GM21367 (cell line): ENCODE data around the gene ZC3H4.

ENCODE experiments used
- ATAC-seq: cut with Tn5 transposase; IDR thresholded peaks from one replicate; pipeline ENCODE4 v1.9.1; 2021; ENCODE audit not compliant: unreplicated experiment

The ZC3H4 gene

DNA sequence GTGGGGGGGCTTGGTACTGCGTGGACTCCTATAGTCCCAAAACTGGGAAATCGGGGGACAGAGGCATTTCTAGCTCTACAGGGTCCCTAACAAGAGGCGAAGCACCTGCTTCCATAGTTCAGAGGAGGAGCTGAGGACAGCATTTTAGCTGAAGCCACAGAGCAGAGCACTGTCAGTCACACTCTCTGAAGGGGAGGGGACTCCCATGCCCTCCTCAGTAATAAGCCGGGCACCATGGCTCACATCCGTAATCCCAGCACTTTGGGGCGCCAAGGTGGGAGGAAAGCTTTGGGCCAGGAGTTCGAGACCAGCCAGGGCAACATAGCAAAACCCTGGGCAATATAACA is 90.2 kb downstream of the ZC3H4 start:
- ATAC-seq = no peak

DNA sequence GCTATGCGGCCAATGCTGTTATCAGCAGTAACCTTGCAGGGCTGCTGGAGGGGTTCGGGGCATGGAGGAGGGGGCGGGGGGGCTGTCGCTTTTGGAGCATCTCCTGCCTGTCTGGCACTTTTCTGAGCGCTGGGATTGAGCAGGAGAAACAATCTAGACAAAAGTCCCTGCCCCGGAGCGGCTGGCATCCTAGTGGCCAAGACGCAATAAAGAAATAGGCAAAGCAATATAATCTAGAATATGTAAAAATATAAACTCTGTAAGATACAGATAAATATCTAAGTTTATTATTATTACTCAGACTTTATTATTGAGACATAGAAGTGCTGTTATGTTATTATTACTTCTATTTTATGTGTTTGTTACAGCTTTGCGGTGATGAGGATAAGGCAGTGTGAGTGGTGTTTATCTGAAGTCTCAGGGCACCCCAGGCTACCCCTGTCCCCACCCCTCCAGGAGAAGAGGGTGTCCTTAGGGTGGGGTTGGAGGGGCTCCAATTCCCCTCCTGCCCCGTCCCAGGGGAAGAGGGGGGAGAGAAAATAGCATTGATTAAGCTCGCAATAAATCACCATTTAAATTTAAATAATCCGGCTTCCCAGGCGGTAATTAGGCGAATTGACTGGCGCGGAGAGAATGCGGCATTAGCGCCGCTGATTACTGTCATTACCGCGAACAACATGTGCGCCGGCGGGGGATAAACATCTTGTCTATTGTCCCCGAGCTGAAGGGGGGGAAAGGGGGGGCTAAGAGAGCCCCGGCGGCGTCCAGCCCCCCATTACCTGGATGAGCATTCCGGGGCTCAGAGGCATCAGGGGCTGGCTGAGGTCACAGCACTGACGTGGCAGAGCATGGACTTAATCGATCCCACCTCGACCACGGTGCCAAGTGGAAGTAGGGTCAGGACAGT is 90.8 kb downstream of the ZC3H4 start:
- no peak for ATAC-seq

DNA sequence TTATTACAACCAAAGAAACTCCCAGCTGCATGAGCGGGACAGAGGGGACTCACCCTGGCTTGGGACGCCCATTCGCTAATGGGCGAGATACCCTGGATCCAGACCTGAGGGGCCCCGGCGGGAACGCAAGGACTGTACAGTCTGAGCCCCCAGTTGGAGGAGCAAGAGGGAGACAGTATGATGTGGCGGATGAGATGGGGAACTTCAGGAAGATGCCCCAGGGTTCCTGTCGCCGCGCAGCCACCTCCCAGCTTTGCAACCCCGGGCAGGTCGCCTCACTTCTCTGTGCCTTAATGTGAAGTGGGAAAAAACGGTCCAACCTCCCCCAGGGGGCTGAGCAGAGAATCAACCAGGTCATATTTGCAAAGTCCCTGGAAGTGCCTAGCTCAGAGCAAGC is 91.4 kb downstream of the ZC3H4 start:
- ATAC-seq = no peak

DNA sequence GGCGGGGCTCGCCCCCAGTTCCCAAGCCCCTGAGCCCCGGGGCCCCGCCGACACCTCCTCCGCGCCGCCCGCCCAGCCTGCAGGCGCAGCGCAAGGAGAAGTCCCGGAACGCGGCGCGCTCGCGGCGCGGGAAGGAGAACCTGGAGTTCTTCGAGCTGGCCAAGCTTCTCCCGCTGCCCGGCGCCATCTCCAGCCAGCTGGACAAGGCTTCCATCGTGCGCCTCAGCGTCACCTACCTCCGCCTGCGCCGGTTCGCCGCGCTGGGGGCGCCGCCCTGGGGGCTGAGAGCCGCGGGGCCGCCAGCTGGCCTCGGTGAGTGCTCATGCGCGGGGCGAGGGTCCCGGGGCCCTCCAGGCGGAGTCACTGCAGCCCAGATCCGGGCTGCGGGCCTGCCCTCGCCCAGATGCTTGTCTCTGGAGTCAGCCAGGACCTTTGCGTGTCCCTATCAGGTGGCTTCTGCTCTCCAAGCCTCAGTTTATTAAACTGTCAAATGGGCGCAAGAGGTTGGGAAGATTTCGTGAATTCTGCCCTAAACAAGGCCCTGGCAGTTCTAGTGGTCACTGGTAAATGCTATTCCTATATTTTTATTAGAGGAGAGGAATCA is 91.9 kb downstream of the ZC3H4 start:
- no peak for ATAC-seq

DNA sequence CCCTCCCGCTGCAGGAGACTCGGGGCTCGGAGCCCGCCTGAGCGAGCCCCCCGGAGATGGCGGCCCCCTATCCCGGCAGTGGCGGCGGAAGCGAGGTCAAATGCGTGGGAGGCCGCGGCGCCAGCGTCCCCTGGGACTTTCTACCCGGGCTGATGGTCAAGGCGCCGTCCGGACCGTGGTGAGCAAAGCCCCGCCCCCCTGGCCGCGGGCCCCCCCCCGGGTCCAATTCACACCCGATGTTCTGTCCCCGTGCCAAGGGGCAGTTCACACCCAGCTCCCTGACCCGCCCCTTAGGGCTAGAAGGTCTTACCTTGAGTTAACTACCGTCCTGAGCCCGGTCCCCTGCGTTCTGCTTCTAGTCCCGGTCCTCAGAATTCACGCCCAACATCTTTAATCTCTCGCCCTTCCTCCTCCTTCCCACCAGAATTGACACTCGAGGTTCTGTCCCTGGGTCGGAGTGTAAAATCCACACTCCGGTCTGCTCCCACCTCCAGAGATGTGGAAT is 92.5 kb downstream of the ZC3H4 start:
- no peak for ATAC-seq

DNA sequence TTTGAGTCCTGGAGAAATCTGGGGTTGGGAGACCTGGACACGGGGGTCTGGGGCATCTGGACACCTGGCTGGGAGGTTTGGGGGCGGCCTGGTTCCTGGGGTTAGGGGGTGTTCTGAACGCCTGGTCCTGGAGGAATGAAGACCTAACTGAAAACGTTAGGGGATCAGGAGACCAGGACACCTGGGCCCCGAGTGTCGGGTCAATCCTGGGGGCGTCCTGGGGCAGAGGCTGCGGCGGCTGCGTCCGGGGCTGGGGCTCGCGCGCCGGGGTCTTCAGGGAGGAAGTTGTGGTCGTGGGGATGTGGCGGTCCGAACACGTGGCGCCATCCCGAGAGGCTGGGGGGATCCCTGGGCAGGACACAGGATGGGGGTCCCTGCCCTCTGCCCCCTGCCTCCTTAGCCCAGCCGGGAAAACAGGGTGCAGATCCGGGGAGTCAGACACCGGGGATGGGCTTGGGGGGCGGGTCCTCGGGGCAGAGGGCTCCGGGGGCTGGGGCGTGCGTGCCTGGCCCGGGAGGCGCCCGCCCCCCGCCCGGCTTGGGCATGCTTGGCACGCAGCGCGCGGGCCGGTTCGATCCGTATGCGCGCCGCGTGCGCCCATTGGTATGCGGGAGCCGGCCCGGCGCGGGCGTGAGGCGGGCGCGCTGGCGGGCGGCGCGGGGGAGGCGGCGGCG is 93.3 kb downstream of the ZC3H4 start:
- ATAC-seq = no peak

DNA sequence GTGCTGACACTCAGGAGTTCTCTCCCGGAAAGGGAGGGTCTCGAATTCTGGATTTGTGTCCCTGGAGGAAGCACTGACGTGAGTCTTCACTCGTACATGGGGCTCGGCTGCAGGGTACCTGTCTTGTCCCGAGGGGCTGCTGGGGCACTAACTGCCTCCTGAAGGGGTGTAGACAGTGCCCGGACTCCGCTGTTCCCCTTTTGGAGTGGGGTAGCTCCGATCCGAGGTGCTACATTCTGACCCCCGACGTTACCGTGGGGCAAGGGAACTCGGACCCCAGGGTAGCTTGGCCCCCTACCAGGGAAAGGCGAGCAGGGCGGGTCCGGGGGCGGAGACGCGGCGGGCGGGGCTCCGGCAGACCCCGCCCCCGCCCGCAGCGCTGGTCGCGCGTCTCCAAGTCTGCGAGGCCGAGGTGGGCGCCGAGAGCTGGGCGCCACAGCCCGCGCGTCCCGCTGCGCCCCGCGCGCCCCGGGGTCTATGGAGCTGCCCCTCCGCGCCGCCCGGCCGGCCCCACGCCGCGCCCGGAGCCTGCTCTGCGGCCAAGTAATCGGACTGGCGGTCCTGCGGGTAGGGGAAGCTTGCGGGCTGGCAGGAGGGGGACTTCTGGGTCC is 94.0 kb downstream of the ZC3H4 start, which contains the start of gene NPAS1:
Gene NPAS1, plus strand, starts transcription at position 407 of the 611 bp plus-strand sequence. CDS start 1,211 bp downstream, outside the sequence.
- ATAC-seq = no peak

DNA sequence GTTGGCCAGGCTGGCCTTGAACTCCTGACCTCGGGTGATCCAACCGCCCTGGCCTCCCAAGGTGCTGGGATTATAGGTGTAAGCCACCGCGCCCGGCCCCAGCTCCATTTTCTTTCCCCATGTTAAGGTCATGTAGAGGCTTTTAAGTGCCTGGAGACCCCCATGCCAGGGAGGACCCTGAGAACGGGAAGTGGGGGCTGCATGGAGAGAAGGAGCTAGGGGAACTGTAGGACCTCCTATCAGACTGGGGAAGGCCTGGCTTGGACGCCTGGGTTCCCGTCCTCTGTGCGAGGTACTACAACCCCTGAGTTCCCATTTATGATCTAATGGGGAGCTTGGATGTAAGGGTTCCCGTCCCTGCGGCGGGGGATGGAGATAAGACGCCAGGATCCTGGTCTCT is 94.7 kb downstream of the ZC3H4 start:
- no peak for ATAC-seq
